OCI-M2 (cell line): Measurements from ENCODE around the gene NARS2.

ENCODE experiments used
- DNase-seq: peaks from one replicate; lab custom pipeline; 2025; ENCODE audit not compliant: unreplicated experiment; lab: John Stamatoyannopoulos, UW

Gene NARS2

GRCh38 chr11:78417175-78417887 is 157.3 kb downstream of the NARS2 start, which contains the start of gene GAB2:
GAB2 (minus strand) TSS chr11:78417820; CDS start chr11:78417720, 100 bp downstream.
- DNase-seq, result no peak

GRCh38 chr11:78416285-78417174 is 158.1 kb downstream of the NARS2 start:
- peak; percentile 62 for DNase-seq

DNA sequence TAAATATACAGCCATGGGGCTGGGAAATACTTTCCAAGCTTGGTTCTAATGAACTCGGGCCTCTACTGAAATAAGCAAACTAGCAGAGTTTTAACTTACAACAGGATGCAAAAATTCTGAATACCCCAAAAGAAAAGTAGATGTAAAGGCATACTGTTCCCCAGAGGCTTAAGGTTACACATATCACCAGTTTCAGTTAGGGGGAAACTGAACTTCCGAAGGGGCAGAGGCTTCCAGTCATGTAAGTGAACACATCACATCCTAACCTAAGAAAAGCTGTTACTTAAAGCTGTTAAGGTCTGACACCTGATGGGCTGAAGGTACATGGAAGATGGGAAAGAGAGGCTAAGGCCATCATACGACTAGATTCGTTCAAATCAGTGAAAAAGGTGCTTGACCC is 159.3 kb downstream of the NARS2 start:
- no peak for DNase-seq

DNA sequence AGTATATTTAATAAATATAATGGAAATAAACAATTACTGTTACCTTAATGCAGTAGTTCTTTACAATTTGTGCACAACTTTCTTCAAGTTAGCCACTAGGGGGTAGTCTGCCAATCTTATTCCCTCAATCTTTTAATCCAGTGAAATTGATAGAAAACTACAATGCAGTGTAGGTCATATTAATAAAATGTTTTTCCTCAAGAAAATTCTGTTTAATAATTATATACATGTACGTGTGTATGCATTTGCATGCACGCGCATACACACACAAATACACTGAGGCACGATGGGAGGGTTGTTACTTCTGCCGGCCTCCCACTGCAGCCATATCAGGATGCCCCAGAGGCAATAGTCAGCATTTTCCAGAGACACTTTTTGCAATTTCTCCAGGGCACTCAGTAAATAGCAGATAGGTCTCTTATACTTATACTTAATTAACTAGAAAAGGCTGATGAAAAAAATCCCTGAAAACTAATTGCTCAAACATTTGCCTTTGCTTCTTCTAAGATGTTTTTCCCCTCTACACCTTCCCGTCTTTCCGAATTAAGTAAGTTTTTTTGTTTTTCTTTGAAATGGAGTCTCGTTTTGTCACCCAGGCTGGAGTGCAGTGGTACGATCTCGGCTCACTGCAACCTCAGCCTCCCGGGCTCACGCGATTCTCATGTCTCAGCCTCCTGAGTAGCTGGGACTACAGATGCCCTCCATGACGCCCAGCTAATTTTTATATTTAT is 160.2 kb downstream of the NARS2 start:
- no peak for DNase-seq

DNA sequence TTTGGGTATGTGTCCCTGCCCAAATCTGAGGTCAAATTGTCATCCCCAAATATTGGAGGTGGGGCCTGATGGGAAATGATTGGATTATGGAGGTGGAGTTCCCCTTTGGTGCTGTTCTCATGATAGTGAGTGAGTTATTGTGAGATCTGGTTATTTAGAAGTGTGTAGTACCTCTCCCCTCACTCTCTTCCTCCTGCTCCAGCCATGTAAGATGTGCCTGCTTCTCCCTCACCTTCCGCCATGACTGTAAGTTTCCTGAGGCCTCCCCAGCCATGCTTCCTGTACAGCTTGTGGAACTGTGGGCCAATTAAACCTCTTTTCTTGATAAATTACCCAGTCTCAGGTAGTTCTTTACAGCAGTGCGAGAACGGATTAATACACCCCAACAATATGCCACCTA is 166.0 kb downstream of the NARS2 start:
- DNase-seq, result no peak

DNA sequence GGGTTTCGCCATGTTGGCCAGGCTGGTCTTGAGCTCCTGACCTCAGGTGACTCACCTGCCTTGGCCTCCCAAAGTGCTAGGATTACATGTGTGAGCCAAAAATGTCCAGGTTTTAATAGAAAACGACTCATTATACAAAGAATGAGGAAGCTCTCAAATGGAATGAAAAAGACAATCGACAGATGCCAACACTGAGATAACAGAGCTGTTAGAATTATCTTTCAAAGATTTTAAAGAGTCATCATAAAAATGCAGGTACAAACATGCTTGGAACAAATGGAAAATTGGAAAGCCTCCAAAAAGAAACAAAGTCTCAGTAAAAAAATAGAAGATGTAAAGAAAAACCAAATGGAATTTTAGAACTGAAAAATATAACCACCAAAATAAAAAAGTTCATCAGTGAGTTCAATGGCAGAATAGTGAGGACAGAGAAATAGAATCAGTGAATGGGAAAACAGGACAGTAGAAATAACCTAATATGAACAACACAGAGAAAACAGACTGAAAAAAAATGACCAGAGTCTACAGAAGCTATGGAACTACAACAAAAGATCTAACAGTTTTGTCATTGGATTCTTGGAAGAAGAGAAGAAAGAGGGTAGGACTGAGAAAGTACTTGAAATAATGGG is 168.0 kb downstream of the NARS2 start:
- no peak for DNase-seq

DNA sequence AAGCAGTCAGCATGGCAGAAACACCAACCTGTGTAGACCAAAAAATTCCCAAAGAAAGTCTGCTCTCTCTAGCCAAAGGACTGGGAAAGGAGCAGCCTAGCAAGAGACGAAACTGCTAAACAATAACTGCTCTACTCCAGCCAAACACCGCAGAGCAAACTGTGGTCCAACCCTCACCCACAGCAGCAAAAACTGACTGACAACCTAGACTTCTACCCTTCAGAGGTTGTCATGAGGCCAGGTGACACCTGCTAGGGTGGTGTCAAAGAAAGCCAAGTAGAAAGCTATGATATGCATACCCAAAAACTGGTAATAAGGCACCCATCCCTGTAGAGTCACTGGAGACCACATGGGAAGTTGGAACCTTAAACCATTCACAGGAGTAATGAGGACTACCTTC is 168.9 kb downstream of the NARS2 start:
- no peak for DNase-seq

DNA sequence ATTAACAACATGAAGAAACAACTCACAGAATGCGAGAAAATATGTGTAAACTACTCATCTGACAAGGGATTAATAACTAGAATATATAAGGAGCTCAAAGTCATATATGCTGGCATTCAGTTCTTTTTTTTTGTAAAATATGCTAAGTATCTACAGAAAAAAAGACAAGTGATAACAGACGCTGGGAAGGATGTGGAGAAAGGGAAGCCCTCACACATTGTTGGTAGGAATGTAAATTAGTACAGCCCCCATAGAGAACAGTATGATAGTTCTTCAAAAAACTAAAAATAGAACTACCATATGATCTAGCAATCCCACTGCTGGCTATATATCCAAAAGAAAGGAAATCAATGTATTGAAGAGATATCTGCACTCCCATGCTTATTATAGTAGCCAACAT is 170.9 kb downstream of the NARS2 start:
- DNase-seq, result no peak

GRCh38 chr11:78402847-78403246 is 171.8 kb downstream of the NARS2 start:
- no peak for DNase-seq

DNA sequence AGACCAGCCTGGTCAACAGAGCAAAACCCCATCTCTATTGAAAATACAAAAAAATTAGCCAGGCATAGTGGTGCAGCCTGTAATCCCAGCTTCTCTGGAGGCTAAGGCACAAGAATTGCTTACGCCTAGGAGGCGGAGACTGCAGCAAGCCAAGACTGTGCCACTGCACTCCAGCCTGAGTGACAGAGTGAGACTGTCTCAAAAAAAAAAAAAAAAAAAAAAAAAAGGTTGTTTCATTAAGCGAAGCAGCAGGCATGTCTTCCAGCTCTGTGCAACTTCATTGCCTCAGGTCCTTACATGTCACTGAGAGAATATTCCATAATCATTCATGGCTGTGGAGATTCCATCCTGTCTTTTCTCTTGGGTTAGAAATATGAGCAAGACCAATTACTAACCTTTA is 174.0 kb downstream of the NARS2 start:
- DNase-seq, result no peak

DNA sequence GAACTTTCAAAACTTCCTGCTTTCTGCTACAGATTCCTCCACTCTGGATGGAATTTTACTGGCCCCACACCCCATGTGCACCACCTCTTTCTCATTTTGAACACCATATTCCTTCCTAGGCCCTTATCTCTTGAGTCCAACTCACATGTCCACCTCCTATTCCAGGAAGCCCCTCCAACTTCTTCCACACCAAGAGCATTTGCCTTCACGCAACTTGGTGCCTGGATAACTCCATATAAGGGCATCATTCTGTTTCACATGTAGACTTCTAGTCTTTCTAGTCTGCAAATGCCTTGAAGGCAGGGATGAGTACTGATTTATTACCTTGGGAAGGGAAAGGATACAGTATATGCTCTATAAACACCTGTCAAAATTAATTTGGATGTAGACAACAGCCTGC is 174.5 kb downstream of the NARS2 start:
- DNase-seq, result no peak

DNA sequence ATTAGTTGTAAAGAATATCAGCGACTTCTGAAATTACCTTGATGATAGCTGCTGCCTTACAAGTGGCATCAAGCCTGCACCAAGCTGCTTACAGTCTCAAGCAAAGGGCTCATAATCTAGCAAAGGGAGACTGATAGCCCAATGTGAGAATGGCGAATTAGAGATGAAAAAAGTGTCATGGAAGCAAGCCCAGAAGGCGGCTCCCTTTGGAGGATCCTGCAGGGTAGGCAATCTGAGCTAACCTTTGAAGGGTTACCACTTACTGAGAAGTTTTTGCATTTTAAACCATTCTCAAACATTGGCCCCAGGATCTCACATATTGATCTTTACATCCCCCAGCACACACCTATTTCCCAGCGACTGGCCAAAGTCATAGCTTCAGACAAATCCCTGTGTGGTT is 175.5 kb downstream of the NARS2 start:
- no peak for DNase-seq

GRCh38 chr11:78398715-78399114 is 175.9 kb downstream of the NARS2 start:
- DNase-seq, result no peak

DNA sequence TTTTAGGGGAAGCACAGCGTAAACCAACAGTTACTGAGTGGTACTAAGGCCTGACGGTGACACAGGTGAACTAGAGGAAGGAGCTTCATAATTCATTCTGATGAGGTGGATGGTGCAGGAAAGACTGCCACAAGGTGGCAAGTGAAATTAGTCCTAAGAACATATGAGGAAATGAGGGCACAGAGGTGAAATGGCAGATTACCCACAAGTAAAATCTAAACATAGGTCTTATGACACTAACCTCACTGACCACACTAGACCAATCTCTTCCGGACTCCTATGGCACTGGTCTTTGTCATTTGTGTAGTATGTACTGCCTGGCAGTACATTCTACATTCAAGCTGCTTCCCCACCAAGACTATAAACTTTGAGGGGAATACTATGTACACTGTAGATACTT is 177.3 kb downstream of the NARS2 start:
- no peak for DNase-seq

GRCh38 chr11:78395597-78395996 is 179.1 kb downstream of the NARS2 start:
- no peak for DNase-seq

GRCh38 chr11:78392854-78393253 is 181.8 kb downstream of the NARS2 start:
- DNase-seq, result no peak

GRCh38 chr11:78391424-78391823 is 183.2 kb downstream of the NARS2 start:
- DNase-seq, result no peak

GRCh38 chr11:78390809-78391208 is 183.9 kb downstream of the NARS2 start:
- no peak for DNase-seq

DNA sequence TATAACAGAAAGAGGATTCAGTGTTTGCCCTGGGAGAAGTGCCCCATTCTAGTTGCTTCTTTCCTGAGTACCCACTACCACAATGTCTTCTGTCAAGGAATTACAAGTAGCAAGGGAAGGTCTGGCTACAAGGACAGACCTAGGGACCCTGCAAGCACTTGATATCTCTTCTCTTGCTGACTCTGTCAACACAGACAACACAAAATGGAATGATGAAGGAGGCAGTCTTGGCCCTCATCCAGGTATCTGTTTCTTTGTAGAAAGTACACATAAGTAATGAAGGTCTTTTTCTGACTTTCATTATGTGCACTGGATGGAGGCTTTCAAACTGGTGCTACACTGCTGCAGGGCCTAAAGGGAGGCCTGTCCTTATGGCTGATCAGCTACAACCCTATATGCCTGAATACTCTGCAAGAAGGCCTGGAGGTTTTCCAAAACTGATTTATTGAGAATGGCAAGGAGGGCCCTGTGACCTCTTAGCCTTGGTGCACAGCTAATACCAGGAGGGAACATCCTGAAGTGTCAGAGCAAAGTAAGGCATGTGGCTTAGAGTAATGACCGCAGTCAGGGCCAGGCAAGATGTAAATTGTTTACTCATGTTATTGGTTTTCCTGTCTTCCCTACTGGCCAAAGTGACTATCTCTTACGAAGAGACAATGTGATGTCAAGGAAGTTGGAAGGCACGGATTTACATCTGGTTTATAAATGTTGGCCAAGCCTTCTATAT is 188.3 kb downstream of the NARS2 start:
- DNase-seq, result no peak
